ENCODE results near the gene PEX7.
A peak's percentile ranks its signal among the peaks of the same experiment; 100 is the strongest.

Gene PEX7

GRCh38 chr6:136822376-136823127 is at the start of gene PEX7:
PEX7 (plus strand) TSS chr6:136822592; CDS start chr6:136822666, 74 bp downstream.
- peak; percentile 71 for TF ChIP-seq POLR2A (IDR thresholded peaks at IDR 0.05; ENCODE audit: extremely low read depth, insufficient read length)
- peak; percentile 76 for TF ChIP-seq CTCF (IDR thresholded peaks at IDR 0.05; ENCODE audit: low read depth, low read length)
- TF ChIP-seq MYC (IDR thresholded peaks at IDR 0.05; ENCODE audit: low read depth, low read length), result peak; percentile 32; the same call in 1 of the 2 replicates
- peak; percentile 64 for TF ChIP-seq MAX (IDR thresholded peaks at IDR 0.05; ENCODE audit: low read depth, low read length)
- DNase-seq (ENCODE audit: low read depth), result peak; percentile 97
- H3K4me3 ChIP-seq (ENCODE audit: low read depth, low read length), result peak within 1 kb of the TSS; percentile 79

GRCh38 chr6:136772685-136773472 is 49.5 kb upstream of the PEX7 start:
- TF ChIP-seq MYC (IDR thresholded peaks at IDR 0.05; ENCODE audit: low read depth, low read length), result no peak
- TF ChIP-seq POLR2A (IDR thresholded peaks at IDR 0.05; ENCODE audit: extremely low read depth, insufficient read length), result no peak
- TF ChIP-seq CTCF (IDR thresholded peaks at IDR 0.05; ENCODE audit: low read depth, low read length), result no peak
- TF ChIP-seq MAX (IDR thresholded peaks at IDR 0.05; ENCODE audit: low read depth, low read length), result no peak
- H3K4me3 ChIP-seq (ENCODE audit: low read depth, low read length), result no peak overlapping the region
- peak; percentile 42 for DNase-seq (ENCODE audit: low read depth)

- no peak for DNase-seq (ENCODE audit: low read depth)
- TF ChIP-seq CTCF (IDR thresholded peaks at IDR 0.05; ENCODE audit: low read depth, low read length) (no peak), POLR2A (IDR thresholded peaks at IDR 0.05; ENCODE audit: extremely low read depth, insufficient read length) (no peak), MYC (IDR thresholded peaks at IDR 0.05; ENCODE audit: low read depth, low read length) (no peak), MAX (IDR thresholded peaks at IDR 0.05; ENCODE audit: low read depth, low read length) (no peak)
- no peak overlapping the region for H3K4me3 ChIP-seq (ENCODE audit: low read depth, low read length)
Measured at GRCh38 chr6:136773473-136773796, 49.0 kb upstream of the PEX7 start.

GRCh38 chr6:136774228-136775041 is 48.0 kb upstream of the PEX7 start:
- DNase-seq (ENCODE audit: low read depth), result peak; percentile 90
- peak overlapping the region; percentile 14 for H3K4me3 ChIP-seq (ENCODE audit: low read depth, low read length)
- TF ChIP-seq CTCF (IDR thresholded peaks at IDR 0.05; ENCODE audit: low read depth, low read length) (no peak), MAX (IDR thresholded peaks at IDR 0.05; ENCODE audit: low read depth, low read length) (no peak), MYC (IDR thresholded peaks at IDR 0.05; ENCODE audit: low read depth, low read length) (peak; percentile 41; the same call in 1 of the 2 replicates), POLR2A (IDR thresholded peaks at IDR 0.05; ENCODE audit: extremely low read depth, insufficient read length) (no peak)

GRCh38 chr6:136775081-136775480 is 47.3 kb upstream of the PEX7 start:
- no peak overlapping the region for H3K4me3 ChIP-seq (ENCODE audit: low read depth, low read length)
- DNase-seq (ENCODE audit: low read depth), result no peak
- TF ChIP-seq CTCF (IDR thresholded peaks at IDR 0.05; ENCODE audit: low read depth, low read length) (no peak), MAX (IDR thresholded peaks at IDR 0.05; ENCODE audit: low read depth, low read length) (no peak)

All from NB4 (cell line).